ENCODE results near the gene DYRK3.

The DYRK3 gene

GRCh38 chr1:206684478-206685333, 49.4 kb downstream of the DYRK3 start, which contains the start of gene MAPKAPK2:
TSS of gene MAPKAPK2 (plus strand) at chr1:206684905. CDS start at chr1:206685230, 325 bp downstream.
- no peak for DNase-seq

GRCh38 chr1:206685334-206685768, 50.0 kb downstream of the DYRK3 start:
- DNase-seq: no peak

GRCh38 chr1:206685769-206686477, 50.6 kb downstream of the DYRK3 start:
- DNase-seq: no peak

- DNase-seq: no peak
These were observed 51.3 kb downstream of the DYRK3 start for GRCh38 chr1:206686478-206687249.

- DNase-seq: no peak
These were observed 52.0 kb downstream of the DYRK3 start for GRCh38 chr1:206687251-206687914.

- no peak for DNase-seq
These were observed 52.6 kb downstream of the DYRK3 start for GRCh38 chr1:206687915-206688442.

- DNase-seq: no peak
These were observed 55.2 kb downstream of the DYRK3 start for GRCh38 chr1:206690516-206690915.

GRCh38 chr1:206691604-206692003, 56.3 kb downstream of the DYRK3 start:
- DNase-seq: no peak

GRCh38 chr1:206693029-206693428, 57.7 kb downstream of the DYRK3 start:
- no peak for DNase-seq

- DNase-seq: peak; percentile 16
These were observed 58.3 kb downstream of the DYRK3 start for GRCh38 chr1:206693592-206693991.

- no peak for DNase-seq
These were observed 59.1 kb downstream of the DYRK3 start for GRCh38 chr1:206694171-206695124.

- no peak for DNase-seq
These were observed 60.4 kb downstream of the DYRK3 start for GRCh38 chr1:206695733-206696132.

- DNase-seq: no peak
These were observed 61.7 kb downstream of the DYRK3 start for GRCh38 chr1:206696812-206697585.

- DNase-seq: no peak
These were observed 62.7 kb downstream of the DYRK3 start for GRCh38 chr1:206698011-206698410.
